NCI-H2029 treated with DMSO at 0.1 percent for 48 hours (cell line): ENCODE measurements around the gene PHC2.

ENCODE experiments used
- DNase-seq: peaks from one replicate; lab custom pipeline; 2025; lab: John Stamatoyannopoulos, UW

The PHC2 gene

DNA sequence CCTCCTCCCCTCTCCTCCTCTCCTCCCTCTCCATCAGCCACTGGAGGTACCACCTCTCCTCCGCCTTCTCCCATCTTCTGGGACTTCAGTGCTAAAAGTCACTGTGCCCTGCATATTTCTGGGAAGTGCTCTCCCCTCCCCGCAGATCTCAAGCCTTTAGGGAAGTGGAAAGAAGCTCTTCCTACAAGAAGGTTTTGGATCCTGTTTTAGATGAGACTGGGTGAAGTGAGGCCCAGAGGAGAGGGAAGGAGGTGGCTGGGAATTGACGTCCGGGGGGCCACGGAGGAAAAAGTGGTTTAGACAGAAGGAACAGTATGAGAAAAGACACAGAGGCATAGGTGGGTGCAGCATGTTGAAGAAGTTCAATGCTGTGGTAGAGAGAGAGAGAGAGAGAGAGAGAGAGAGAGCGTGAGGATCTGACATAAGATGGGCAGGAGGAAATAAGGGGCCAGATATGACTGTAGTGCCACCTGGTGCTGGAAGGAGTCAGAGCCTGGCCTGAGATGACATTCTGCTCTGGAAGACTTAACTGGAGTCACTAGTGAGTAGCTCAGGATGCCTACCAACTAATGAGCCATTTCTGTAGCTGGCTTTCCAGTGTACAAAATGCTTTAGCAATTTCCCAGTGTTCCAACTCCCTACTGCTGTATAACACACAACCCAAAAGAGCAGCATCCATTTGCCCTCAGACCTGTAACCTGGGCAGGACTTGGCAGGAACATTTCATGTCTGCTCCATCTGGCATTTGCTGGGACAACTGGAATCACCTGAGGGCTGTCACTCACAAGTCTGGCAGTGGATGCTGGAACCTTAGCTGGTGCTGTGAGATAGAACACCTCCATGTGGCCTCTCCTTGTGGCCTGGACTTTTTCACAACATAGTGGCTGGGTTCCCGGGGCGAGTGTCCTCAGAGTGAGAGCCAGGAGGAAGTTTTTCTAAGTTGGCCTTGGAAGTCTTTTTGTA, 24.9 kb upstream of the PHC2 start:
- DNase-seq, result peak; percentile 21

DNA sequence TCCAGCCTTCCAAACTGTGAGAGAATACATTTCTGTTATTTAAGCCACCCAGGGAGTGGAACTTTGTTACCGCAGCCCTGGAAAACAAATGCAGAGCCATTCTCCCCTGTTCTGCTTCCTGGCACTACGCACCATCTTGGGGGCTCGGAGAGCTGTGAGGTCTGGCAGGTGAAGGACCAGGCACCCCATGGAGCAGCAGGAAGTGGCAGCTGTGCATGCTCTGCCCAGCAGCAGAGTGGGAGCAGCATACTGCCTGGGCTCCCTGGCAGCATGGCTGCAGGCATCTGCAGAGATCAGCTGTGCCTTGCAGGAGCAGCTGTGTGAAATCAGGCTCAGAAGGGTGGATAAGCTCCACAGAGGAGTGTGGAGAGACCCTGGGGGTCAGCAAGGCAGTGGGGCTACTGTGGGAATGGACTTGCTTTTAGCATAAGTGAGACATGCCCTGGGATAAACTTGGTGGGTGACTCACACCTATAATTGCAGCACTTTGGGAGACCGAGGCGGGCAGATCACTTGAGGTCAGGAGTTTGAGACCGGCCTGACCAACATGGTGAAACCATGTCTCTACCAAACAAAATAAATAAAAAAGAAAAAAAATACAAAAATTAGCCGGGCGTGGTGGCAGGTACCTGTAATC, 23.9 kb upstream of the PHC2 start:
- no peak for DNase-seq

DNA sequence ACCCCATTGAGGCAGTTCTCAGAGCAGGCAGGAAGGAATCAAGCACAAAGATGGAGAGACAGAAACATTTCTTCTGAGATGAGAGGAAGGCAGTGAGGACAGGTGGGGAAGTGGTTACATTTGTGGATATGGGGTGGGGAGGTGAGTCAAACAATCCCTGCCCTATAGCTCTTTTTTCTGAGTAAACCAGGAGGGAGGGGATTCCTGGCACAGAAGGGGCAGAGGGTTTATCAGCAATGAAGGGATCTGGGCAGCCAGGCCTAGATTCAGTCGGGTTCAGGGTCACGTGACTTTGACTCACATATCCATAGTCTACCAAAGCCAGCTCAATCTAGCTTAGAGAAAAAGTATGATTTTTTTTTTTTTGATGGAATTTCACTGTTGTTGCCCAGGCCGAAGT, 15.7 kb upstream of the PHC2 start:
- DNase-seq, result no peak

GRCh38 chr1:33445108-33445507, 14.2 kb upstream of the PHC2 start:
- DNase-seq, result no peak

- no peak for DNase-seq
Observed at GRCh38 chr1:33443705-33444180, 12.8 kb upstream of the PHC2 start.

- no peak for DNase-seq
Observed at GRCh38 chr1:33443080-33443704, 12.3 kb upstream of the PHC2 start.

GRCh38 chr1:33442141-33442540, 11.2 kb upstream of the PHC2 start:
- DNase-seq, result no peak

GRCh38 chr1:33441088-33441745, 10.3 kb upstream of the PHC2 start:
- DNase-seq, result peak; percentile 80

DNA sequence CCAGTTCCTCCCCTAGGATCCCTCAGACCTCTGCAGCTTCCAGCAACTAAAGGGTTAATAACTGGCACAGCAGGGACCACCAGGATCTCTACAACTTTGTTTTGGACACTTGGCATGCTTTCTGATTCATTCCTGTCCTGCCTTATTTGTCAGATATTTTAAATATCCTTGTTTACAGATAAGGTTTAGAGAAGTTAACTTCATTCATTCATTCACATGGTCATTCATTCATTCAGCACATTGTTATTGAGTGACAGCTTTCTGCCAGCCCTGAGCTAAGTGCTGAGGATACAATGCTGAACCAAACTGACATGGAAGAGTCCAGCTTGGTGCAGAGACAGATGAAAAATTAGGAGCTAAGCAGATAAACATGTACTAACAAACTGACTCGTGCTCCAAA, 8.8 kb upstream of the PHC2 start:
- DNase-seq, result no peak

- no peak for DNase-seq
Observed at GRCh38 chr1:33438364-33439160, 7.7 kb upstream of the PHC2 start.

DNA sequence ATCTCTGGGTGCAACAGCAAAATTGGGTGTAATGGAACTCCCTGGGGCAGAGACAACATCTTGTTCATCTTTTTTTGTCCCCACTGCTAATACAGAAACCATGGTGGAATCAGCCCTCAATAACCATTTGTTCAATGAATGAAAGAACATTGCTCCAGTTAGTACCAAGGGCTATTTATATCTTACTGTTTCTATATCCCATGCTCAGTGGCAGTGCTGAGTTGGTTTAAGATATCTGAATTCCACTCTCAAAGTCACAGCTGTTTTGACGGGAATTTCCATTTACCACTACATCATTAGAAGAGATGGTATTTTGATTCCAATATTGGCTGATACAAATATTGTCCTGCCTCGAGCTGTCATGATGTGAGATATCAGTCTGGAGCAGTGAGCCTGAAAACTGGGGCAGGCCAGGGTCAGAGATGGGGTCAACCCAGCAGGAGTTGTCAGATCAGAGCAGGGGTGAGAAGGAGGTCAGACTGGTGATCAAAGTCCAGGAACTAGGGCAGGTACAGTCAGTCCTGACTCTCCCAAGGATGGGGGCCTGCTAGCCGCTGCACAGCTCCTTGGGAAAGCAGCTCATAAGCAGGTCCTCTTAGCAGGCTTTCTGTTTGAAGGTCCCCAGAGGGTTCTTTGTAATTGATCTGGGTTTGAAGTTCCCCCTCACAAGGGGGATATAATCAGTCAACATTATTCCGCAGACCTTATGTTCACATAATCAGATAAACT, 5.8 kb upstream of the PHC2 start:
- no peak for DNase-seq

DNA sequence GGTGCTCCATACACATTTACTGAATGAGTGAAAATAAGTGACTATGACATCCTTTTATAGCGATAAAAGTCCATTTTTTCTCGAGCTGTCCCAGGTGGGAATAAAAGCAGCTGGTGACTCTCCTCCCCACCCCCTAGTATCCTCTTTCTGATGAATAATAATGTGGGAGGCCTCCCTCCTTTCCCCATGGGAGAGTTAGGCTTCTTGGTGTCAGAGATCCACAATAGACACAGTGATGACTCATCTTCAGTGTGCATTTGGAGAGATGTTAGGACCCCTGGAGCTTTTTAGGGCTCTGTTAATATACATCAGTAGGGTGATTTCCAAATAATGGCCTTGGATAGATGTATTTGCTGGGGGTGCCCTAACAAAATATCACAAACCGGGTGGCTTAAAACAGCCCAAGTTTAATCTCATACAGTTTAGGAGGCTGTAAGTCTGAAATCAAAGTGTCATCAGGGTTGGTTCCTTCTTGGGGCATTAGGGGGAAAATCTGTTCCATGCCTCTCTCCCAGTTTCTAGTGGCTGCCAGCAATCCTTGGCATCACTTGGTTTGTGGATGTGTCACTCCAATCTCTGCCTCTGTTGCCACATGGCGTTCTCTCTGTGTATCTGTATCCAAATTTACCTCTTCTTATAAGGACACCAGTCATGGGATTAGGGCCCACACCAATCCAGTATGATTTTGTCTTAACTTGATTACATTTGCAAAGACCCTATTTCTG, 4.4 kb upstream of the PHC2 start:
- no peak for DNase-seq

- no peak for DNase-seq
Observed at GRCh38 chr1:33434363-33434750, 3.5 kb upstream of the PHC2 start.

GRCh38 chr1:33433509-33434362, 2.8 kb upstream of the PHC2 start:
- no peak for DNase-seq

DNA sequence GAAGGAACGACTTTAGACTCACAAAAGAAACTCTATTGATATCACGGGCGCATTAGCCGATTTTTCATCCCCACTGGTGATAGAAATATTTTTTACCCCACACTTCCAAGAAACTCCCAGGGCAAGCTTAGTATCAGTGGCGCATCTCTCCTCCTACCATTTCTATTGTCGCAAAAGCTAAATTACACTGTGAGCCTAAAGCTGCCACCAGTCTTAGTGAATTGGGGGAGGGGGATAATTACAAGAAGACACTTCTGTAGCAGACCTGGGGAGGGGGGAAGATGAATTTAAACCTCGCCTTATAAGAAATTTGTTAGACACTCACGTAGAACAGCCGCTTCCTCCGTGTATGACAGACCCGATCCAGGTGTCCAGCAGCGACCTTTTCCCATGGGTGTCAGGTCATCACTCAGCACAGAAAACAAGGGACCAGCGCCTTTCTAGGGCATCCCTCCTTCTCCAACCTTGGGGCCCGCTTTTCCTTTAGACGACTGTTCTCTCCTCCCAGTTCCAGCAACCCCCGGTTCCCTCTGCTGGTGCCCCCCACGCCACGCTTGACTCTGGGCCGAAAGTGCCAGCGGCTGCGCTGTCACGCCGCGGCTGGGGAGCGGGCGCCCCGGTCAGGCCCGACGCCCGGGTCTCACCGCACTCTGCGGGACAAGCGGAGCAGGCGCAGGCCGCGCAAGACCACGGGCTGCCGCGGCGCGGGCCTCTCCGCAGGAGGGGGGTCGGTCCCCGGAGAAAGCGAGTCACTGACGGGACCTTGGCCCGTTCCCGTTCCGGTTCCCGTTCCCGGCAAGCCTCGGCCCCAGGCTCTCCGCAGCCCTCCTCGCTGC, 821 bp downstream of the PHC2 start:
- no peak for DNase-seq

- DNase-seq, result no peak
Observed at GRCh38 chr1:33429332-33429731, 1.6 kb downstream of the PHC2 start.

- DNase-seq, result no peak
Observed at GRCh38 chr1:33428661-33429060, 2.2 kb downstream of the PHC2 start.

DNA sequence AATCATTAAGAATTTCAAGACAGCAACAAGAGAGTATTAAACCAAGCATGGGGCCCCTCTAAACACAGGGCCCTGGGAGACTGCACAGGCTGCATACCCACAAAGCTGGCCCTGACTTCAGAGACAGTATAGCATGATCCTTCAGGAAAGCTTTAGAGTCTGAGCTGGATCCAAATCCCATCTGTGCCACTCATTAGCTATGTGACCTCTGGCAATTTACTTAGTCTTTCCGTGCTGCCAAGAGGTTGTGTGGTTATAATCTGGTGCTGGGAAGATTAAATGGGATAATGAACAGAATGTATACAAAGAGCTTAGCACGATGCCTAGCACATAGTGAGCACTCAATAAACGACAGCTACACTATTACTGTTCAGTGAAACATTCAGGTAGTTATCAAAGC, 4.0 kb downstream of the PHC2 start:
- no peak for DNase-seq
